ENCODE results near the gene CAPN5. TPM values are rescaled to one million over a fixed set of nuclear protein-coding genes. Genes with fewer than 3 reads are reported as not detected.

CAPN5 gene
- total and polyA plus RNA-seq, 4 donors: 6.5 to 25.8 (median 18.2) TPM

DNA sequence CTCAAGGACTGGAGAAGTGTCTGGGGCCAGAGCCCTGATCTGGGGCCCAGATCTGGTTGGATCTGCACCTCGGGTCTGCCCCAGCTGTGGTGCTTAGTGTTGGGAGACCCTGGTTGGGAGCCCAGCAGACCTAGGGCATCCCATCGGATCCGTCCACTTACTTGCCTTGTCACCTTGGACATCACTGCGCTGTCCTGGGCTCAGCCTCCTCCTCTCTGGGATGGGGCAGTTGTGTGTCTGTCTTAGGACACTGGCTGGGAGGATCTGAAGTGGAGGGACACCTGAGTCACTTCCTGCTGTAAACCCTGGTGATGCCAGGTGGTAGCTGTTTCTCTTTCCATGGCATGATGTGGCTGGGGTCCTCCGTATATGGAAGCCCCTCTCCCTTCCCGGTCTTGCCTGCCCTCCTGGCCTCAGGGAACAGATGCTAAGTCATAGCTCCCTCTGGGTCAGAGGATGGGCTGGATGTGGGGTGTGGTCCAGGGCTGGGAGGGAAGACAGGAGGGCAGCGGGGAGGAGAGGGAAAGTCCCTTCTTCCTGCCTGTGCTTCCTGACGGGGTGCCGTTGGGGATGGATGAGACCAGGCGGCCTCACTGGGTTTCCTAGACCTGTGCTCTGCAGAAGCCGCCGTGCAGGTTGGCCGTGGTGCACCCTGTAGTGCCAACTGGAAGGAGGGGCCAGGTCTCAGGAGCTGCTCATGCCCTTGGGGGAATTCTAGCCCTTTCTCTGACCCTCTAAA is 23.8 kb downstream of the CAPN5 start:
- no peak for DNase-seq (ENCODE audit: low spot score)
- TF ChIP-seq HNF4G (IDR thresholded peaks at IDR 0.05) (no peak), CTCF (IDR thresholded peaks at IDR 0.05; ENCODE audit: low read depth, low read length, missing input control) (no peak), HNF4A (conservative IDR thresholded peaks at IDR 0.05) (no peak), MAX (IDR thresholded peaks at IDR 0.05) (no peak), EGR1 (IDR thresholded peaks at IDR 0.05; ENCODE audit: low read depth in 2 of 2) (no peak), RXRA (IDR thresholded peaks at IDR 0.05) (no peak), SP1 (IDR thresholded peaks at IDR 0.05) (no peak), TAF1 (conservative IDR thresholded peaks at IDR 0.05) (no peak)
- TF ChIP-seq, protein P1, sequence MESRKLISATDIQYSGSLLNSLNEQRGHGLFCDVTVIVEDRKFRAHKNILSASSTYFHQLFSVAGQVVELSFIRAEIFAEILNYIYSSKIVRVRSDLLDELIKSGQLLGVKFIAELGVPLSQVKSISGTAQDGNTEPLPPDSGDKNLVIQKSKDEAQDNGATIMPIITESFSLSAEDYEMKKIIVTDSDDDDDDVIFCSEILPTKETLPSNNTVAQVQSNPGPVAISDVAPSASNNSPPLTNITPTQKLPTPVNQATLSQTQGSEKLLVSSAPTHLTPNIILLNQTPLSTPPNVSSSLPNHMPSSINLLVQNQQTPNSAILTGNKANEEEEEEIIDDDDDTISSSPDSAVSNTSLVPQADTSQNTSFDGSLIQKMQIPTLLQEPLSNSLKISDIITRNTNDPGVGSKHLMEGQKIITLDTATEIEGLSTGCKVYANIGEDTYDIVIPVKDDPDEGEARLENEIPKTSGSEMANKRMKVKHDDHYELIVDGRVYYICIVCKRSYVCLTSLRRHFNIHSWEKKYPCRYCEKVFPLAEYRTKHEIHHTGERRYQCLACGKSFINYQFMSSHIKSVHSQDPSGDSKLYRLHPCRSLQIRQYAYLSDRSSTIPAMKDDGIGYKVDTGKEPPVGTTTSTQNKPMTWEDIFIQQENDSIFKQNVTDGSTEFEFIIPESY (IDR thresholded peaks at IDR 0.05): no peak
- TF ChIP-seq, protein P2, sequence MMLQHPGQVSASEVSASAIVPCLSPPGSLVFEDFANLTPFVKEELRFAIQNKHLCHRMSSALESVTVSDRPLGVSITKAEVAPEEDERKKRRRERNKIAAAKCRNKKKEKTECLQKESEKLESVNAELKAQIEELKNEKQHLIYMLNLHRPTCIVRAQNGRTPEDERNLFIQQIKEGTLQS (IDR thresholded peaks at IDR 0.05): no peak

DNA sequence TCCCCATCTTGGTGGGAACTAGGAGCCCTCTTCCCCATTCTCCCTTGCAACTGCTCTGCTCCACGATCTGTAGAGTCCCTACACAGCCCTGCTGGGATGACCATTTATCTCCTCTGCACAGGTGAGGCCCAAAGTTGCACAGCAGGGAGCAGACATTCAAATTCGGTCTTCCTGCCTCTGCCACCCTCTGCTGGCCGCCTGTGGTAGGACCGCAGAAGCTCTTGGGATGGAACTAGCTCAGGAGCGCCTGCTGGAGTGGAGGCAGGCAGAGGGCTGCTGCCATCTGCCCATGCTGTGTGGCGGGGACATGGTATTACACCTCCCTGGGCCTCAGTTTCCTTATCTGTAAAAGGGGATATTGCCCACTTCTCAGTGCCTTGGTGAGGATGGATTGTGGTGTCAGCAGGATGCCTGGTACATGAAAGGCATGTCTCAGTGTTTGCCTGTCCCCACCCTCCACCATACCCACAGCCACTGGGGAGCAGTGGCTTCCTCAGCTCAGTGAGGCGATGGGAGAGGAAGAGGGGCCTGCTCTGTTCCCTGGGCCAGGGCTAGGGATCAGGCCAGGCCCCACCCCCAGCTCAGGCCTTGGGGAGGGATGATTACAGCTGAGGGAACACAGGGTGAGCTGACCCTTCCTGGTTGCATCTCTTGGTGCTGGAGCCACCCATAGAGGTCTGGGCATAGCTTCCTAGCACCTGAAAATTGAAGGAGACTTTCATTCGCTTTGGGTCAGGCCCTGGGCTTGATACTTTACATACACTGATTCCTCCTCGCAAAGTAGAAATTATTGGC is 24.6 kb downstream of the CAPN5 start:
- TF ChIP-seq RAD21 (IDR thresholded peaks at IDR 0.05) (peak; percentile 97 to 99), HNF4G (IDR thresholded peaks at IDR 0.05) (no peak), CTCF (IDR thresholded peaks at IDR 0.05; ENCODE audit: low read depth, low read length, missing input control) (peak; percentile 96), REST (IDR thresholded peaks at IDR 0.05) (no peak)
- TF ChIP-seq, protein P2 (IDR thresholded peaks at IDR 0.05): no peak
- WGBS: 34% methylated on average over 9 of the region's 9 CpGs
- Histone ChIP-seq H3K9ac (ENCODE audit: low read depth in 1 of 2, low read length in 2 of 2) (no peak overlapping the region), H3K27me3 (ENCODE audit: control insufficient read depth in 4 of 4, insufficient read depth in 4 of 4, low read length in 3 of 4) (no peaks in the 10 kb centered on the region), H3K36me3 (ENCODE audit: control insufficient read depth in 4 of 4, insufficient read depth in 3 of 4, low read depth in 1 of 4, low read length in 3 of 4) (peaks cover 0 to 4% (median 1%) of the 10 kb centered on the region in 4 donors), H3K4me3 (ENCODE audit: low read depth in 1 of 3, low read length in 3 of 3) (no peak overlapping the region), H3K4me1 (ENCODE audit: control insufficient read depth in 4 of 4, insufficient read depth in 4 of 4, low read length in 3 of 4) (peaks cover 29 to 80% (median 72%) of the 10 kb centered on the region in 4 donors), H3K9me3 (ENCODE audit: control insufficient read depth in 4 of 4, low read length in 3 of 4) (no peaks in the 10 kb centered on the region), H3K27ac (ENCODE audit: low read depth in 1 of 2, low read length in 2 of 2) (peak overlapping the region in 1 of 2 donors; percentile 22)
- peak; percentile 91 for DNase-seq (ENCODE audit: low spot score)

More for the DNA sequence above, 23.8 kb downstream of the CAPN5 start:
- Histone ChIP-seq H3K27ac (ENCODE audit: low read depth in 1 of 2, low read length in 2 of 2) (no peak overlapping the region), H3K9ac (ENCODE audit: low read depth in 1 of 2, low read length in 2 of 2) (no peak overlapping the region), H3K4me3 (ENCODE audit: low read depth in 1 of 3, low read length in 3 of 3) (no peak overlapping the region), H3K36me3 (ENCODE audit: control insufficient read depth in 4 of 4, insufficient read depth in 3 of 4, low read depth in 1 of 4, low read length in 3 of 4) (peaks cover 0 to 4% (median 1%) of the 10 kb centered on the region in 4 donors), H3K9me3 (ENCODE audit: control insufficient read depth in 4 of 4, low read length in 3 of 4) (no peaks in the 10 kb centered on the region), H3K4me1 (ENCODE audit: control insufficient read depth in 4 of 4, insufficient read depth in 4 of 4, low read length in 3 of 4) (peaks cover 28 to 82% (median 73%) of the 10 kb centered on the region in 4 donors), H3K27me3 (ENCODE audit: control insufficient read depth in 4 of 4, insufficient read depth in 4 of 4, low read length in 3 of 4) (no peaks in the 10 kb centered on the region)
- WGBS: 63% methylated on average over 13 of the region's 13 CpGs

Data from liver (tissue), 9 donors.